GM10266 (cell line): ENCODE data around the gene HLA-DPA1.
A peak's percentile ranks its signal among the peaks of the same experiment; 100 is the strongest.

Source experiments
- DNase-seq: peaks from one replicate; pipeline ENCODE4 v3.0.0; 2012; ENCODE audit errors: extremely low spot score
- TF ChIP-seq, protein P1 (sequence below): IDR thresholded peaks from 2 replicates; pipeline ENCODE4 v1.5.1; 2012; ENCODE audit warnings: mild to moderate bottlenecking, low read depth; ENCODE audit not compliant: control insufficient read depth, insufficient read depth; ENCODE audit errors: missing control alignments

The HLA-DPA1 gene

DNA sequence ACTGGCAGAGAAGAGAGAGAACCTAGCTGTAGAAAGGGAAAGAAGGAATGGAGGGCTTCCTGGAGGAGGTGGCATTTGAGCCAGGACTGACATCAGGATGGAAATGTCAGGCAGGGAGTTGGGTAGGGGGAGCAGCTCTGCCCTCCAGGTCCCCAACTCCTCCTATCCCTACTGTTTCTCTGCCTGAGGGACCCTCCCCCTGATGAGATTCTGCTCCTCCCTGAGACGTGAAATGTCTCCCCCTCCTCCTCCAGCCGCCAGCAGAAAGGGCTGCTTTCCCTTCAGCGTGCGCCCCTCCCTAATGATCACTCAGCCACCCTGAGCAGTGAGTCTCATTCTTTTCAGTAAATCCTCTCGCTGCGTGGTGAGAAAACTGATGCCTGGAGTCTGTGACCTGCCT lies 43.0 kb upstream of the HLA-DPA1 start:
- no peak for DNase-seq

DNA sequence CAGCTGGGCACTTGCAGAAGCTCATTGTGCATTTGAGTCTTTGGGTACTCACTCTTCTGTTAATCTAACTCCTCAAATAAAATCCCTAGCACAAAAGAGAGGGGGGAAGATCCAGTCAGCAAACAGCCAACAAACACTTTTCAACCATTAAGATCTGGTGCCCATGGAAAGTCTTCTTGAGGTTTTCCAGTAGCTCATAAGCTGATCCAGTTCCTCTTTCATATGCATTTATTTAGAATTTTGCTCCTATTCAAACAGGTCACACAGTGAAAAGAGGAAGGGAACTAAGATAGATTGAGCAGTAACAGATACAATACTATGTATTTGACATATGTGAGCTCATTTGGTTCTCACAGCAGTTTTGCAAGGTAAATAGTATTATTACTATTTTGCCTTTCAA lies 41.0 kb upstream of the HLA-DPA1 start:
- TF ChIP-seq, protein P1, sequence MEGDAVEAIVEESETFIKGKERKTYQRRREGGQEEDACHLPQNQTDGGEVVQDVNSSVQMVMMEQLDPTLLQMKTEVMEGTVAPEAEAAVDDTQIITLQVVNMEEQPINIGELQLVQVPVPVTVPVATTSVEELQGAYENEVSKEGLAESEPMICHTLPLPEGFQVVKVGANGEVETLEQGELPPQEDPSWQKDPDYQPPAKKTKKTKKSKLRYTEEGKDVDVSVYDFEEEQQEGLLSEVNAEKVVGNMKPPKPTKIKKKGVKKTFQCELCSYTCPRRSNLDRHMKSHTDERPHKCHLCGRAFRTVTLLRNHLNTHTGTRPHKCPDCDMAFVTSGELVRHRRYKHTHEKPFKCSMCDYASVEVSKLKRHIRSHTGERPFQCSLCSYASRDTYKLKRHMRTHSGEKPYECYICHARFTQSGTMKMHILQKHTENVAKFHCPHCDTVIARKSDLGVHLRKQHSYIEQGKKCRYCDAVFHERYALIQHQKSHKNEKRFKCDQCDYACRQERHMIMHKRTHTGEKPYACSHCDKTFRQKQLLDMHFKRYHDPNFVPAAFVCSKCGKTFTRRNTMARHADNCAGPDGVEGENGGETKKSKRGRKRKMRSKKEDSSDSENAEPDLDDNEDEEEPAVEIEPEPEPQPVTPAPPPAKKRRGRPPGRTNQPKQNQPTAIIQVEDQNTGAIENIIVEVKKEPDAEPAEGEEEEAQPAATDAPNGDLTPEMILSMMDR, result no peak
- no peak for DNase-seq

More for the DNA sequence above, 43.0 kb upstream of the HLA-DPA1 start:
- TF ChIP-seq, protein P1, result no peak

DNA sequence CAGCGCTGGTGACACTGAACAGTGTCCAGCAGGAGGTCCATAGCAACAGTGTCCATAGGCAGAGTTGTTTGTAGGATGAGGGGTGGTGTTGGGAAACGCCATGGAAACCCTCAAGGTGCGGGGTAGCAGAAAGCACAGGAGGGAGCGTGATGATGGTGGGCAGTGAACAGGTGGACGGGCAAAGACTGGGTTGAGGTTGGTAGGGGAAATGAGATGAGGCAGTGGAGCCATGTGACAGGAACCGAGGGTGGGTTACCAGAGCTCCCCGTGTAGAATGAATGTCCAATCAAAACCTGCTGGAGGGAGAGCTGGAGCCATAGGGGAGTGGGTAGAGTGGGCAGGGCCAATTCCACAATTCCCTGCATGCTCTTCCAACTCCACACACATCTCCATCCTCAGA lies 40.3 kb upstream of the HLA-DPA1 start:
- TF ChIP-seq, protein P1, result no peak
- no peak for DNase-seq

DNA sequence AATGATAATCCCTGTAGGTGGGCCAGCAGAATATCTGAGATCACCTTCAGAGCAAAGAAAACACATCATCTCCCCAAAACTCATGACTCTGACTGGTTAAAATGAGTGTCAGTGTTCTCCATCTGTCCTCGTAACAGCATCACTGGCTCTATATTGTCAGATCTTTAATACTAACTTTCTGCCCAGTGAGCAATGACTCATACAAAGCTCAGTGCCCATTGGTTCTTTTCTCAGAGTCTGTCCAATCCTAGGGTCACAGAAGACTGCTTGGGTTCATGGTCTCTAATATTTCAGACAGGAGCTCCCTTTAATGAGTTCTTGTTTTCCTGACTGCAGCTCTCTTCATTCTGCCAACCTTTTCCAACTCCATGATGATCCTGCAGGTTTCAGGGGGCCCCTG lies 38.7 kb upstream of the HLA-DPA1 start:
- TF ChIP-seq, protein P1, result no peak
- DNase-seq, result peak; percentile 87

DNA sequence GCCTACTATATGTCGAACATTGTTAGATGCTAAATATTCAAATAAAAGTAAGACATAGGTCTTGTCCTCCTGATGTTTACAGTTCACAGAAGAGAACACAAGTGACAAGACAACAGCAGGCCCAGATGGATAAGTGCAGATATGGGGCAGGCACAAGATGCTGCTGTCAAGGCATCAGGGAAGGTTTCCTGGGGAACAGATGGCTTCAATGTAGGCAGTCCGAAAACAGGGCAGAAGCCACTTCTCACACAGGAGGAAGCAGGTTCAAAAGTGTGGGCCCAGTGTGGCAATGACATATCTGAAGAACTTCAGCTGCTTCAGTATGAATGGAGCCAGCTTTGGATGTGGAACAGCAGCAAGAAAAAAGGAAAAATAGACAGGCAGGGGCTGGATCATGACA lies 34.9 kb upstream of the HLA-DPA1 start:
- TF ChIP-seq, protein P1, result no peak

DNA sequence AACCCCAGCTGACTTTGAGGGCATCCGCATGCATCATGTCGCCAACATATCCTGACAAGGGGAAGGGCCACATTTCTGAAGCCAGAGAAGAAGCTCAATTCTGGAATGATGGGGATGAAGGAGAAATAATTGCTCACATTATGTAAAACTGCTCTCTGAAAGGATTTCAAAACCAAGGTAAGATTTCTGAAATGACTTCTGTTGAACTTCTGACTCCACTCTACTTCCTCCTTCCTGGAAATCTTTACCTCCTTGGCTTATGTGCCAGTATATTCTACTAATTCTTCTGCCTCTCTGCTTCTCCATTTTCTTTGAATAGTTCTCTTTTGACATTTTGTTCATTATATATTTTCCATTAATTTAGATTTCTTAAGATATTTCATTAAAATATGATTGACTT lies 34.2 kb upstream of the HLA-DPA1 start:
- TF ChIP-seq, protein P1, result no peak
- no peak for DNase-seq

More for the DNA sequence above, 34.9 kb upstream of the HLA-DPA1 start:
- DNase-seq, result no peak

DNA sequence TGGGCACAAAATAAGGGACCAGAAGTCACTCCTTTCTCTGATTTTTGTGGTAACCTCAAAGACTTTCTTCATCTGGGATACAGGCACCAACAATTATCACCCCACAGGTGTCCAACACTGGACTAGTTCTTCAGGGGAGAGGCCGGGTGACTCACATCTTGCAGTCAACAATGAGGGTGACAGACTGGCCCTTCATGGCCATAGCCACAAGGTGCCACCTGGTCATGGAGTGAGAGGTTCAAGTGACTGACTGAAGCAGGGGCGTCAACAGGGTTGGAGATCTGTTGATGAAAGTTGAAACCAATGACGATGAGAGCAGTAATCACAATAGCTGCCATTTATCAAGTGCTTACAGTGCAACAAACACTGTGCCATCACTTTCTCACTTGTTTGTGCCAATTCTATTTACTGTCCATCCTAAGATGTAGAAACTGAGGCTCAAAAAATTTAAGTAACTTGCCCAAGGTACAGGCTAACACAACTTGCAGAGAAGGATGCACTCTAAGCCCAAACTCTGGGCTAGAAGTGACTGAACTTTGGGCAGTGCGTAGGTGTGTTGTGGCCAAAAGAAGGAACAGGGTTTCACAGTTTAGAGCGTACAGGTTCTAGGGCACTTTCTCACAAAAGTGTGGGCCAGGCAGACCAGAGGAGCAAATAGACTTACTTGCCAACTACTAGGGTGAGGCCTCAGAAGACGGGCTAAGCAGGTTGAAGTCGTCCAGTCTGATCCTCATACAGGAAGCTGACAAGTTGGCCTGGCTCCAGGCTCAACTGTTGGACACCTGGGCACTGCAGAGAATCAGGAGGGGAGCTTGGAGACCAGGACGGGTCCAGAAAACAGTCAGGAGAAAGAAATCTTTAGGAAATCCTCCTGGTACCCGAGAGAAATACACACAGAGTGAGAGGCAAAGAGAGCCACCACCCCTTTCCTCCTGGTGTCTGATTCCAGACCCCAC lies 32.7 kb upstream of the HLA-DPA1 start:
- TF ChIP-seq, protein P1, result no peak
- DNase-seq, result no peak
